ENCODE measurements around the gene HDAC9. TPM values are rescaled to one million over a fixed set of nuclear protein-coding genes. Genes with fewer than 3 reads are reported as not detected.

Gene HDAC9
- total RNA-seq, 1 donor from 2014 or later, result 28.6 TPM

DNA sequence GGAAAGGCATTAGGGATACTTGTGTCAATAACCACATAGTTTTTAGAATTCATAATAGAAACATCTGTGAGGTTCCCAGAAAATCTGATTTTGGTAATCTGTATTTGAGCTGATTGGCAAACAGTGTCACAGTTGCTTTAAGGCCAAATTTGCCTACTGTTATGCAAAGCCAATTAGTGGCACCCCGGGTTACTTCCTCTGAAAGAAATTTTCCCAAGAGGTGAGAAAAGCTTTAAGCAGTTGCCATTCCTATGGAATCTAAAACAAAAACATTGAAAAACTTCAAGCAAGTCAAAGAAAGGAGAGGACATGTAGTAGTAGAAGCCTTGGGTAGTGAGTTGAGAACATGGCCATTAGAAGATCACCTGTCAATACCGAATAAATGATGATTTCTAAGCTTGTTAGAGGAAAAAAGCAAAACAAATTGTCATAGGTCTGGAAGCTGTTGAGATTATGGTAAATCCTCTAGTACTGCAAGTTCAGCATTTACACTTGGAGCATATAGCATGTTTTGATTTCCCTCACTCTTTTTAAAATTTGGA, 445.1 kb downstream of the HDAC9 start:
- Histone ChIP-seq H4K20me1 (ENCODE audit: low read depth) (no peaks in the 10 kb centered on the region), H3K4me1 (peaks cover 19% of the 10 kb centered on the region), H3F3A (ENCODE audit: low read depth) (peaks cover 5% of the 10 kb centered on the region), H3K27me3 (no peaks in the 10 kb centered on the region), H3K36me3 (no peaks in the 10 kb centered on the region), H3K9me3 (ENCODE audit: low read depth) (no peaks in the 10 kb centered on the region), H3K79me2 (ENCODE audit: low read depth) (no peaks in the 10 kb centered on the region), H3K4me2 (peak overlapping the region; percentile 50), H3K4me3 (no peak overlapping the region), H3K27ac (no peak overlapping the region), H3K9ac (no peak overlapping the region), H2AFZ (replicated peaks) (no peak overlapping the region)
- Mint-ChIP-seq H3K9me3 (no peaks in the 10 kb centered on the region), H3K36me3 (no peaks in the 10 kb centered on the region), H3K27me3 (ENCODE audit: insufficient read depth, low read depth) (no peaks in the 10 kb centered on the region), H3K4me1 (peaks cover 8% of the 10 kb centered on the region), H3K27ac (no peak overlapping the region), H3K4me3 (no peak overlapping the region)
- peak; percentile 48 for DNase-seq (ENCODE audit: low spot score)
- TF ChIP-seq, protein P1, sequence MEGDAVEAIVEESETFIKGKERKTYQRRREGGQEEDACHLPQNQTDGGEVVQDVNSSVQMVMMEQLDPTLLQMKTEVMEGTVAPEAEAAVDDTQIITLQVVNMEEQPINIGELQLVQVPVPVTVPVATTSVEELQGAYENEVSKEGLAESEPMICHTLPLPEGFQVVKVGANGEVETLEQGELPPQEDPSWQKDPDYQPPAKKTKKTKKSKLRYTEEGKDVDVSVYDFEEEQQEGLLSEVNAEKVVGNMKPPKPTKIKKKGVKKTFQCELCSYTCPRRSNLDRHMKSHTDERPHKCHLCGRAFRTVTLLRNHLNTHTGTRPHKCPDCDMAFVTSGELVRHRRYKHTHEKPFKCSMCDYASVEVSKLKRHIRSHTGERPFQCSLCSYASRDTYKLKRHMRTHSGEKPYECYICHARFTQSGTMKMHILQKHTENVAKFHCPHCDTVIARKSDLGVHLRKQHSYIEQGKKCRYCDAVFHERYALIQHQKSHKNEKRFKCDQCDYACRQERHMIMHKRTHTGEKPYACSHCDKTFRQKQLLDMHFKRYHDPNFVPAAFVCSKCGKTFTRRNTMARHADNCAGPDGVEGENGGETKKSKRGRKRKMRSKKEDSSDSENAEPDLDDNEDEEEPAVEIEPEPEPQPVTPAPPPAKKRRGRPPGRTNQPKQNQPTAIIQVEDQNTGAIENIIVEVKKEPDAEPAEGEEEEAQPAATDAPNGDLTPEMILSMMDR (IDR thresholded peaks at IDR 0.05), result no peak
- no peak for TF ChIP-seq EZH2phosphoT487 (IDR thresholded peaks at IDR 0.05)
- no peak for TF ChIP-seq EZH2 (IDR thresholded peaks at IDR 0.05)

GRCh38 chr7:18941207-18941606, 445.7 kb downstream of the HDAC9 start:
- H3K9ac ChIP-seq, result no peak overlapping the region

GRCh38 chr7:18948521-18948920, 453.0 kb downstream of the HDAC9 start:
- Histone ChIP-seq H3K4me2 (no peak overlapping the region), H3K27me3 (no peaks in the 10 kb centered on the region)
- H3K27me3 Mint-ChIP-seq (ENCODE audit: insufficient read depth, low read depth), result no peaks in the 10 kb centered on the region

More at GRCh38 chr7:18941207-18941606, 445.7 kb downstream of the HDAC9 start:
- Histone ChIP-seq H3K9me3 (ENCODE audit: low read depth) (no peaks in the 10 kb centered on the region), H4K20me1 (ENCODE audit: low read depth) (no peaks in the 10 kb centered on the region), H3F3A (ENCODE audit: low read depth) (peaks cover 5% of the 10 kb centered on the region), H3K27ac (no peak overlapping the region), H3K27me3 (no peaks in the 10 kb centered on the region), H3K36me3 (no peaks in the 10 kb centered on the region), H3K4me3 (no peak overlapping the region), H3K4me1 (peaks cover 19% of the 10 kb centered on the region), H3K79me2 (ENCODE audit: low read depth) (no peaks in the 10 kb centered on the region), H2AFZ (replicated peaks) (peak overlapping the region; percentile 23), H3K4me2 (peak overlapping the region; percentile 50)
- TF ChIP-seq, protein P1 (IDR thresholded peaks at IDR 0.05), result no peak
- TF ChIP-seq EZH2phosphoT487 (IDR thresholded peaks at IDR 0.05), result no peak
- TF ChIP-seq EZH2 (IDR thresholded peaks at IDR 0.05), result no peak
- Mint-ChIP-seq H3K4me3 (no peak overlapping the region), H3K27ac (no peak overlapping the region), H3K4me1 (peaks cover 8% of the 10 kb centered on the region), H3K36me3 (no peaks in the 10 kb centered on the region), H3K9me3 (no peaks in the 10 kb centered on the region), H3K27me3 (ENCODE audit: insufficient read depth, low read depth) (no peaks in the 10 kb centered on the region)
- no peak for DNase-seq (ENCODE audit: low spot score)

More at GRCh38 chr7:18948521-18948920, 453.0 kb downstream of the HDAC9 start:
- Mint-ChIP-seq H3K4me1 (peaks cover 4% of the 10 kb centered on the region), H3K9me3 (no peaks in the 10 kb centered on the region), H3K4me3 (no peak overlapping the region), H3K36me3 (no peaks in the 10 kb centered on the region), H3K27ac (no peak overlapping the region)
- Histone ChIP-seq H4K20me1 (ENCODE audit: low read depth) (no peaks in the 10 kb centered on the region), H3F3A (ENCODE audit: low read depth) (no peaks in the 10 kb centered on the region), H3K4me1 (no peaks in the 10 kb centered on the region), H3K27ac (no peak overlapping the region), H3K36me3 (no peaks in the 10 kb centered on the region), H3K4me3 (no peak overlapping the region), H3K9ac (no peak overlapping the region), H2AFZ (replicated peaks) (no peak overlapping the region), H3K9me3 (ENCODE audit: low read depth) (no peaks in the 10 kb centered on the region), H3K79me2 (ENCODE audit: low read depth) (no peaks in the 10 kb centered on the region)
- no peak for DNase-seq (ENCODE audit: low spot score)
- no peak for TF ChIP-seq EZH2phosphoT487 (IDR thresholded peaks at IDR 0.05)
- TF ChIP-seq EZH2 (IDR thresholded peaks at IDR 0.05), result no peak
- TF ChIP-seq, protein P1 (IDR thresholded peaks at IDR 0.05), result no peak
